HepG2 (cell line): ENCODE data around the gene PDE3B. TPM values are rescaled to one million over a fixed set of nuclear protein-coding genes. Genes with fewer than 3 reads are reported as not detected.

ENCODE experiments used
- ATF7 ChIP-seq, 2 experiments: fragments of 450-650 bp in 1 of 2; sonication (generic) in 1 of 2; formaldehyde crosslinking in 1 of 2; IDR thresholded peaks; 2 replicates each; pipeline versions ENCODE4 v1.4.0 to v1.6.1; 2016 to 2020; ENCODE audit warnings: antibody characterized with exemption in 1 of 2, mild to moderate bottlenecking in 1 of 2, missing genetic modification reagents in 1 of 2
- BRD4 ChIP-seq: sonication (generic); formaldehyde crosslinking; IDR thresholded peaks from 2 replicates; pipeline ENCODE4 v1.4.0; 2020; ENCODE audit warnings: missing genetic modification reagents
- JDP2 ChIP-seq: sonication (generic); formaldehyde crosslinking; IDR thresholded peaks from 2 replicates; pipeline ENCODE4 v1.8.1; 2022; ENCODE audit warnings: missing genetic modification reagents, borderline replicate concordance
- KAT8 ChIP-seq: IDR thresholded peaks from 2 replicates; pipeline ENCODE4 v1.6.1; 2016; ENCODE audit warnings: missing genetic modification reagents, missing compliant biosample characterization
- MBD4 ChIP-seq: IDR thresholded peaks from 2 replicates; pipeline ENCODE4 v1.6.1; 2012; ENCODE audit warnings: low read length, inconsistent platforms, borderline replicate concordance
- NKX3-1 ChIP-seq: sonication (generic); formaldehyde crosslinking; IDR thresholded peaks from 2 replicates; pipeline ENCODE4 v1.5.0; 2020; ENCODE audit warnings: missing genetic modification reagents
- RELA ChIP-seq: sonication (generic); formaldehyde crosslinking; IDR thresholded peaks from 2 replicates; pipeline ENCODE4 v1.4.0; 2020; ENCODE audit warnings: missing genetic modification reagents
- SUZ12 ChIP-seq: fragments of 150-350 bp; IDR thresholded peaks from 2 replicates; pipeline ENCODE4 v1.6.1; 2014; ENCODE audit warnings: low read depth, low read length
- ZBTB2 ChIP-seq: sonication (generic); formaldehyde crosslinking; IDR thresholded peaks from 2 replicates; pipeline ENCODE4 v1.8.0; 2022; ENCODE audit warnings: low read depth, missing genetic modification reagents
- ZBTB44 ChIP-seq: sonication (generic); formaldehyde crosslinking; IDR thresholded peaks from 2 replicates; pipeline ENCODE4 v1.4.0; 2020; ENCODE audit warnings: missing genetic modification reagents
- ZFP36 ChIP-seq: fragments of 150-350 bp; IDR thresholded peaks from 2 replicates; pipeline ENCODE4 v1.6.1; 2018; ENCODE audit warnings: borderline replicate concordance, low read length, low read depth; ENCODE audit not compliant: partially characterized antibody
- ZFP62 ChIP-seq: sonication (generic); formaldehyde crosslinking; IDR thresholded peaks from 2 replicates; pipeline ENCODE4 v1.4.0; 2020; ENCODE audit warnings: missing genetic modification reagents
- ZKSCAN5 ChIP-seq: sonication (generic); formaldehyde crosslinking; IDR thresholded peaks from 2 replicates; pipeline ENCODE4 v1.5.1; 2020; ENCODE audit warnings: mild to moderate bottlenecking, missing genetic modification reagents
- ZNF205 ChIP-seq: IDR thresholded peaks from 2 replicates; pipeline ENCODE4 v1.6.1; 2018; ENCODE audit warnings: missing biosample characterization, missing genetic modification reagents
- ZNF234 ChIP-seq: sonication (generic); formaldehyde crosslinking; conservative IDR thresholded peaks from 2 replicates; pipeline ENCODE4 v1.5.1; 2020; ENCODE audit warnings: mild to moderate bottlenecking, missing genetic modification reagents
- ZNF614 ChIP-seq: IDR thresholded peaks from 2 replicates; pipeline ENCODE4 v1.6.1; 2018; ENCODE audit warnings: missing biosample characterization, missing genetic modification reagents, inconsistent platforms, borderline replicate concordance
- ZNF619 ChIP-seq: sonication (generic); formaldehyde crosslinking; IDR thresholded peaks from 2 replicates; pipeline ENCODE4 v1.4.0; 2020; ENCODE audit warnings: mild to moderate bottlenecking, missing genetic modification reagents
- polyA plus RNA-seq, 8 experiments: library from polyadenylated mRNA; depleted of rRNA in 3 of 8; stranded (reverse) in 7 of 8; unstranded in 1 of 8; fragments of >200 nt; fragmentation: Illumina TruSeq in 4 of 8; extraction: Trizol in 4 of 8; gene quantifications; 2 replicates each; pipeline versions ENCODE4 v1.2.1 to v1.2.3, GENCODE V29; 2011 to 2016; ENCODE audit warnings: low read depth in 4 of 8, missing spikeins in 1 of 8, mixed read lengths in 1 of 8; ENCODE audit not compliant: insufficient read depth in 1 of 8
- total RNA-seq, 5 experiments: library from RNA; depleted of rRNA; stranded (reverse); fragments of >200 nt; fragmentation: Illumina TruSeq; extraction: Trizol; gene quantifications; 2 replicates each; pipeline ENCODE4 v1.2.3, GENCODE V29; 2016; ENCODE audit warnings: low read depth in 1 of 5
- TF ChIP-seq, protein P1 (sequence below): sonication (generic); formaldehyde crosslinking; conservative IDR thresholded peaks from 2 replicates; pipeline ENCODE4 v1.5.0; 2020; ENCODE audit warnings: missing genetic modification reagents
- TF ChIP-seq, protein P2 (sequence below): sonication (generic); formaldehyde crosslinking; IDR thresholded peaks from 2 replicates; pipeline ENCODE4 v1.4.0; 2020; ENCODE audit warnings: missing genetic modification reagents, mild to moderate bottlenecking, borderline replicate concordance
- TF ChIP-seq, protein P3 (sequence below): sonication (generic); formaldehyde crosslinking; IDR thresholded peaks from 2 replicates; pipeline ENCODE4 v1.8.0; 2022; ENCODE audit warnings: missing genetic modification reagents, mild to moderate bottlenecking, moderate library complexity, borderline replicate concordance

PDE3B gene
- total and polyA plus RNA-seq, 2 of the 13 experiments (the other 11 are each of a cell fraction or from before 2014, with no cell fraction given), result 14.1 to 26.5 TPM

- no peak for TF ChIP-seq ZBTB44 (CRISPR knock-in tag)
- no peak for TF ChIP-seq ZFP62
- TF ChIP-seq SUZ12, result no peak
- TF ChIP-seq ZKSCAN5 (CRISPR knock-in tag), result no peak
- no peak for TF ChIP-seq ZNF619 (CRISPR knock-in tag)
- TF ChIP-seq, protein P1, sequence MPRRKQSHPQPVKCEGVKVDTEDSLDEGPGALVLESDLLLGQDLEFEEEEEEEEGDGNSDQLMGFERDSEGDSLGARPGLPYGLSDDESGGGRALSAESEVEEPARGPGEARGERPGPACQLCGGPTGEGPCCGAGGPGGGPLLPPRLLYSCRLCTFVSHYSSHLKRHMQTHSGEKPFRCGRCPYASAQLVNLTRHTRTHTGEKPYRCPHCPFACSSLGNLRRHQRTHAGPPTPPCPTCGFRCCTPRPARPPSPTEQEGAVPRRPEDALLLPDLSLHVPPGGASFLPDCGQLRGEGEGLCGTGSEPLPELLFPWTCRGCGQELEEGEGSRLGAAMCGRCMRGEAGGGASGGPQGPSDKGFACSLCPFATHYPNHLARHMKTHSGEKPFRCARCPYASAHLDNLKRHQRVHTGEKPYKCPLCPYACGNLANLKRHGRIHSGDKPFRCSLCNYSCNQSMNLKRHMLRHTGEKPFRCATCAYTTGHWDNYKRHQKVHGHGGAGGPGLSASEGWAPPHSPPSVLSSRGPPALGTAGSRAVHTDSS (CRISPR knock-in tag), result no peak
- TF ChIP-seq ZNF234 (CRISPR knock-in tag), result no peak
- TF ChIP-seq ZNF614, result no peak
- no peak for TF ChIP-seq RELA (CRISPR knock-in tag)
- no peak for TF ChIP-seq BRD4 (CRISPR knock-in tag)
- TF ChIP-seq ATF7 (IDR thresholded peaks at IDR 0.05), result peak; percentile 74
- TF ChIP-seq ATF7 (CRISPR knock-in tag; IDR thresholded peaks at IDR 0.05), result no peak
- TF ChIP-seq MBD4, result no peak
- TF ChIP-seq ZFP36, result no peak
- TF ChIP-seq, protein P2, sequence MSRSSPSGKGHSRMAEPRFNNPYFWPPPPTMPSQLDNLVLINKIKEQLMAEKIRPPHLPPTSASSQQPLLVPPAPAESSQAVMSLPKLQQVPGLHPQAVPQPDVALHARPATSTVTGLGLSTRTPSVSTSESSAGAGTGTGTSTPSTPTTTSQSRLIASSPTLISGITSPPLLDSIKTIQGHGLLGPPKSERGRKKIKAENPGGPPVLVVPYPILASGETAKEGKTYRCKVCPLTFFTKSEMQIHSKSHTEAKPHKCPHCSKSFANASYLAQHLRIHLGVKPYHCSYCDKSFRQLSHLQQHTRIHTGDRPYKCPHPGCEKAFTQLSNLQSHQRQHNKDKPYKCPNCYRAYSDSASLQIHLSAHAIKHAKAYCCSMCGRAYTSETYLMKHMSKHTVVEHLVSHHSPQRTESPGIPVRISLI (CRISPR knock-in tag), result no peak
- TF ChIP-seq NKX3-1 (CRISPR knock-in tag), result no peak
- TF ChIP-seq KAT8 (CRISPR knock-in tag), result no peak
- no peak for TF ChIP-seq JDP2 (CRISPR knock-in tag)
- TF ChIP-seq, protein P3, sequence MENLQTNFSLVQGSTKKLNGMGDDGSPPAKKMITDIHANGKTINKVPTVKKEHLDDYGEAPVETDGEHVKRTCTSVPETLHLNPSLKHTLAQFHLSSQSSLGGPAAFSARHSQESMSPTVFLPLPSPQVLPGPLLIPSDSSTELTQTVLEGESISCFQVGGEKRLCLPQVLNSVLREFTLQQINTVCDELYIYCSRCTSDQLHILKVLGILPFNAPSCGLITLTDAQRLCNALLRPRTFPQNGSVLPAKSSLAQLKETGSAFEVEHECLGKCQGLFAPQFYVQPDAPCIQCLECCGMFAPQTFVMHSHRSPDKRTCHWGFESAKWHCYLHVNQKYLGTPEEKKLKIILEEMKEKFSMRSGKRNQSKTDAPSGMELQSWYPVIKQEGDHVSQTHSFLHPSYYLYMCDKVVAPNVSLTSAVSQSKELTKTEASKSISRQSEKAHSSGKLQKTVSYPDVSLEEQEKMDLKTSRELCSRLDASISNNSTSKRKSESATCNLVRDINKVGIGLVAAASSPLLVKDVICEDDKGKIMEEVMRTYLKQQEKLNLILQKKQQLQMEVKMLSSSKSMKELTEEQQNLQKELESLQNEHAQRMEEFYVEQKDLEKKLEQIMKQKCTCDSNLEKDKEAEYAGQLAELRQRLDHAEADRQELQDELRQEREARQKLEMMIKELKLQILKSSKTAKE (CRISPR knock-in tag), result no peak
- TF ChIP-seq ZBTB2 (CRISPR knock-in tag), result no peak
- TF ChIP-seq ZNF205 (CRISPR knock-in tag), result no peak
These were observed 32.5 kb downstream of the PDE3B start (continued) for GRCh38 chr11:14676068-14676467.
